Suprapubic skin (tissue), 4 donors: ENCODE results near the gene KLHL29. TPM values are rescaled to one million over a fixed set of nuclear protein-coding genes. Genes with fewer than 3 reads are reported as not detected.

Experiments used
- DNase-seq, 2 donors: peaks; one replicate each; pipeline ENCODE4 v3.0.0-alpha.2; 2019; ENCODE audit warnings: low spot score in 2 of 2
- H3K27ac ChIP-seq: fragments of 200-600 bp; sonication (generic); one replicate; pipeline ENCODE4 v1.5.1; 2019
- H3K27me3 ChIP-seq: fragments of 200-600 bp; sonication (generic); one replicate; pipeline ENCODE4 v1.5.1; 2019
- H3K36me3 ChIP-seq: fragments of 200-600 bp; sonication (generic); one replicate; pipeline ENCODE4 v1.5.1; 2019
- H3K4me1 ChIP-seq: fragments of 200-600 bp; sonication (generic); one replicate; pipeline ENCODE4 v1.5.1; 2019
- H3K4me3 ChIP-seq: fragments of 200-600 bp; sonication (generic); one replicate; pipeline ENCODE4 v1.5.1; 2019; ENCODE audit warnings: mild to moderate bottlenecking
- H3K9me3 ChIP-seq: fragments of 200-600 bp; sonication (generic); one replicate; pipeline ENCODE4 v1.5.1; 2019
- CTCF ChIP-seq, 2 donors: fragments of 200-600 bp in 1 of 2; fragments of 450-650 bp in 1 of 2; sonication (generic) in 1 of 2; IDR thresholded peaks; one replicate each; pipeline ENCODE4 v1.5.1; 2016 to 2019; ENCODE audit warnings: antibody characterized with exemption in 2 of 2, mild to moderate bottlenecking in 1 of 2, moderate library complexity in 1 of 2
- EP300 ChIP-seq: sonication (generic); formaldehyde crosslinking; IDR thresholded peaks from one replicate; pipeline ENCODE4 v1.6.1; 2017; ENCODE audit warnings: antibody characterized with exemption
- POLR2A ChIP-seq, 2 donors: fragments of 450-650 bp; IDR thresholded peaks; one replicate each; pipeline ENCODE4 v1.6.1; 2017; ENCODE audit warnings: antibody characterized with exemption in 2 of 2, mild to moderate bottlenecking in 2 of 2, moderate library complexity in 2 of 2
- POLR2AphosphoS5 ChIP-seq, 3 donors: sonication (generic); formaldehyde crosslinking; IDR thresholded peaks; one replicate each; pipeline ENCODE4 v1.6.1; 2017; ENCODE audit warnings: antibody characterized with exemption in 3 of 3
- WGBS: methylation state at CpG from one replicate; pipeline ENCODE4 v1.1.5; 2018; 5-methylcytosine and 5-hydroxymethylcytosine counted together
- total RNA-seq, 4 donors: library from RNA; depleted of rRNA; stranded (reverse); fragments of >200 nt; gene quantifications; one replicate each; pipeline ENCODE4 v1.1.0, GENCODE V29; 2016

The KLHL29 gene
- total RNA-seq, 4 donors from 2014 or later: 17.1 to 30.8 (median 20.7) TPM

- Histone ChIP-seq H3K27ac (no peak overlapping the region), H3K27me3 (no peaks in the 10 kb centered on the region), H3K4me3 (no peak overlapping the region), H3K36me3 (no peaks in the 10 kb centered on the region), H3K9me3 (no peaks in the 10 kb centered on the region), H3K4me1 (peaks cover 29% of the 10 kb centered on the region)
- DNase-seq: no peak
- WGBS: 78% methylated on average over 13 of the region's 13 CpGs
- TF ChIP-seq POLR2AphosphoS5 (IDR thresholded peaks at IDR 0.05) (no peak), CTCF (IDR thresholded peaks at IDR 0.05) (no peak), EP300 (no peak), POLR2A (IDR thresholded peaks at IDR 0.05) (no peak)
Observed at GRCh38 chr2:23518481-23519333, 133.7 kb downstream of the KLHL29 start.

- Histone ChIP-seq H3K4me1 (peaks cover 29% of the 10 kb centered on the region), H3K9me3 (no peaks in the 10 kb centered on the region), H3K27me3 (no peaks in the 10 kb centered on the region), H3K27ac (no peak overlapping the region), H3K36me3 (no peaks in the 10 kb centered on the region), H3K4me3 (no peak overlapping the region)
- WGBS: 28% methylated on average over 4 of the region's 4 CpGs
- no peak for TF ChIP-seq EP300
- no peak for TF ChIP-seq CTCF (IDR thresholded peaks at IDR 0.05)
- TF ChIP-seq POLR2A (IDR thresholded peaks at IDR 0.05): no peak
- TF ChIP-seq POLR2AphosphoS5 (IDR thresholded peaks at IDR 0.05): no peak
- DNase-seq: no peak
Observed at GRCh38 chr2:23519334-23519651, 134.3 kb downstream of the KLHL29 start.

- Histone ChIP-seq H3K27ac (no peak overlapping the region), H3K36me3 (no peaks in the 10 kb centered on the region), H3K27me3 (no peaks in the 10 kb centered on the region), H3K4me1 (peaks cover 39% of the 10 kb centered on the region), H3K9me3 (no peaks in the 10 kb centered on the region), H3K4me3 (no peak overlapping the region)
- 76% methylated on average over 4 of the region's 5 CpGs for WGBS
- TF ChIP-seq POLR2AphosphoS5 (IDR thresholded peaks at IDR 0.05) (no peak), EP300 (no peak), CTCF (IDR thresholded peaks at IDR 0.05) (no peak), POLR2A (IDR thresholded peaks at IDR 0.05) (no peak)
- DNase-seq: no peak
Observed at GRCh38 chr2:23520256-23520655, 135.3 kb downstream of the KLHL29 start.

GRCh38 chr2:23521060-23521459, 136.1 kb downstream of the KLHL29 start:
- no peak overlapping the region for H3K27ac ChIP-seq
- no peaks in the 10 kb centered on the region for H3K36me3 ChIP-seq
- no peaks in the 10 kb centered on the region for H3K27me3 ChIP-seq
- 84% methylated on average over 5 of the region's 7 CpGs for WGBS
- no peaks in the 10 kb centered on the region for H3K9me3 ChIP-seq
- H3K4me3 ChIP-seq: no peak overlapping the region
- peaks cover 44% of the 10 kb centered on the region for H3K4me1 ChIP-seq
- DNase-seq: no peak
- TF ChIP-seq EP300 (no peak), CTCF (IDR thresholded peaks at IDR 0.05) (no peak), POLR2AphosphoS5 (IDR thresholded peaks at IDR 0.05) (no peak), POLR2A (IDR thresholded peaks at IDR 0.05) (no peak)

- TF ChIP-seq EP300 (no peak), CTCF (IDR thresholded peaks at IDR 0.05) (no peak), POLR2AphosphoS5 (IDR thresholded peaks at IDR 0.05) (no peak), POLR2A (IDR thresholded peaks at IDR 0.05) (no peak)
Observed at GRCh38 chr2:23522726-23523372, 137.9 kb downstream of the KLHL29 start.

More at GRCh38 chr2:23522726-23523372, 137.9 kb downstream of the KLHL29 start:
- DNase-seq: no peak
- H3K36me3 ChIP-seq: no peaks in the 10 kb centered on the region
- H3K4me1 ChIP-seq: peaks cover 44% of the 10 kb centered on the region
- H3K27me3 ChIP-seq: no peaks in the 10 kb centered on the region
- H3K4me3 ChIP-seq: no peak overlapping the region
- 83% methylated on average over 15 of the region's 15 CpGs for whole genome bisulfite sequencing
- no peak overlapping the region for H3K27ac ChIP-seq
- H3K9me3 ChIP-seq: no peaks in the 10 kb centered on the region
